ENCODE results near the gene HRNR. TPM values are rescaled to one million over a fixed set of nuclear protein-coding genes. Genes with fewer than 3 reads are reported as not detected.
"Not testable (repeated sequence)": the region's sequence is repeated elsewhere in the genome, so short reads cannot be mapped to it uniquely, and the experiment has no call there.

HRNR gene
- total RNA-seq, 4 donors from 2014 or later = not detected

- TF ChIP-seq POLR2AphosphoS5 (IDR thresholded peaks at IDR 0.05) (no peak), POLR2A (IDR thresholded peaks at IDR 0.05) (no peak), CTCF (IDR thresholded peaks at IDR 0.05) (no peak), EP300 (IDR thresholded peaks at IDR 0.05; ENCODE audit: low read depth) (no peak)
- H3K9me3 ChIP-seq = no peaks in the 10 kb centered on the region
- intact Hi-C loops (cut with DNase I; ENCODE audit: low total_unique reads) = no loop called here
- H3K4me3 ChIP-seq = no peak overlapping the region
- H3K27me3 ChIP-seq = no peaks in the 10 kb centered on the region
- no peak overlapping the region for H3K27ac ChIP-seq
- in situ Hi-C loops (cut with MboI; ENCODE audit: low pct_ligation_motif_present in 1 of 4, low pct_unique_long_range_greater_than_20kb in 1 of 4, low sequenced_read_pairs in 3 of 4) = no loop called here
- H3K4me1 ChIP-seq = no peaks in the 10 kb centered on the region
- 20 to 52% methylated on average over 1 to 3 of the region's 3 CpGs for WGBS, 2 donors (ENCODE audit: low coverage in 1 of 2)
- no peak for DNase-seq
- H3K36me3 ChIP-seq = no peaks in the 10 kb centered on the region
These were observed 1.7 kb upstream of the HRNR start for GRCh38 chr1:152225678-152226077.

GRCh38 chr1:152220166-152221163 lies 3.5 kb downstream of the HRNR start:
- Histone ChIP-seq H3K27me3 (no peaks in the 10 kb centered on the region), H3K4me1 (no peaks in the 10 kb centered on the region), H3K36me3 (no peaks in the 10 kb centered on the region), H3K9me3 (no peaks in the 10 kb centered on the region), H3K4me3 (no peak overlapping the region), H3K27ac (no peak overlapping the region)
- WGBS, 2 donors (ENCODE audit: low coverage in 1 of 2) = 87% methylated on average over 30 of the region's 30 CpGs; no CpG with 5 or more reads in 1 of the 2 donors
- TF ChIP-seq POLR2AphosphoS5 (IDR thresholded peaks at IDR 0.05) (no peak), EP300 (IDR thresholded peaks at IDR 0.05; ENCODE audit: low read depth) (no peak), CTCF (IDR thresholded peaks at IDR 0.05) (no peak), POLR2A (IDR thresholded peaks at IDR 0.05) (no peak)
- in situ Hi-C loops (cut with MboI; ENCODE audit: low pct_ligation_motif_present in 1 of 4, low pct_unique_long_range_greater_than_20kb in 1 of 4, low sequenced_read_pairs in 3 of 4) = no loop called here
- intact Hi-C loops (cut with DNase I; ENCODE audit: low total_unique reads) = no loop called here
- no peak for DNase-seq

GRCh38 chr1:152219438-152219837 lies 4.6 kb downstream of the HRNR start:
- intact Hi-C loops (cut with DNase I; ENCODE audit: low total_unique reads) = not testable (repeated sequence)
- 85% methylated on average over 12 of the region's 14 CpGs; no CpG with 5 or more reads in 1 of the 2 donors for WGBS, 2 donors (ENCODE audit: low coverage in 1 of 2)

GRCh38 chr1:152218762-152219436 lies 5.1 kb downstream of the HRNR start:
- 90% methylated on average over 24 of the region's 24 CpGs; no CpG with 5 or more reads in 1 of the 2 donors for WGBS, 2 donors (ENCODE audit: low coverage in 1 of 2)
- Histone ChIP-seq H3K36me3 (no peaks in the 10 kb centered on the region), H3K27me3 (no peaks in the 10 kb centered on the region), H3K4me1 (no peaks in the 10 kb centered on the region), H3K9me3 (no peaks in the 10 kb centered on the region), H3K4me3 (no peak overlapping the region), H3K27ac (no peak overlapping the region)
- intact Hi-C loops (cut with DNase I; ENCODE audit: low total_unique reads) = no loop called here
- in situ Hi-C loops (cut with MboI; ENCODE audit: low pct_ligation_motif_present in 1 of 4, low pct_unique_long_range_greater_than_20kb in 1 of 4, low sequenced_read_pairs in 3 of 4) = no loop called here
- TF ChIP-seq EP300 (IDR thresholded peaks at IDR 0.05; ENCODE audit: low read depth) = no peak
- DNase-seq = no peak

More at GRCh38 chr1:152219438-152219837, 4.6 kb downstream of the HRNR start:
- in situ Hi-C loops (cut with MboI; ENCODE audit: low pct_ligation_motif_present in 1 of 4, low pct_unique_long_range_greater_than_20kb in 1 of 4, low sequenced_read_pairs in 3 of 4); H3K27ac ChIP-seq; H3K9me3 ChIP-seq; H3K36me3 ChIP-seq; DNase-seq; H3K4me1 ChIP-seq; H3K4me3 ChIP-seq; H3K27me3 ChIP-seq: not testable (repeated sequence)

GRCh38 chr1:152215604-152216003 lies 8.4 kb downstream of the HRNR start:
- 83 to 89% methylated on average over 1 to 12 of the region's 13 CpGs for WGBS, 2 donors (ENCODE audit: low coverage in 1 of 2)

GRCh38 chr1:152214911-152215310 lies 9.1 kb downstream of the HRNR start:
- H3K4me3 ChIP-seq; H3K4me1 ChIP-seq; intact Hi-C loops (cut with DNase I; ENCODE audit: low total_unique reads); H3K9me3 ChIP-seq; in situ Hi-C loops (cut with MboI; ENCODE audit: low pct_ligation_motif_present in 1 of 4, low pct_unique_long_range_greater_than_20kb in 1 of 4, low sequenced_read_pairs in 3 of 4); DNase-seq; H3K36me3 ChIP-seq; H3K27me3 ChIP-seq; H3K27ac ChIP-seq: not testable (repeated sequence)
- no CpG with 5 or more reads among the region's 21 CpGs for WGBS, 2 donors (ENCODE audit: low coverage in 1 of 2)

More at GRCh38 chr1:152215604-152216003, 8.4 kb downstream of the HRNR start:
- H3K4me3 ChIP-seq; intact Hi-C loops (cut with DNase I; ENCODE audit: low total_unique reads); H3K27ac ChIP-seq; H3K9me3 ChIP-seq; DNase-seq; H3K4me1 ChIP-seq; H3K36me3 ChIP-seq; H3K27me3 ChIP-seq; in situ Hi-C loops (cut with MboI; ENCODE audit: low pct_ligation_motif_present in 1 of 4, low pct_unique_long_range_greater_than_20kb in 1 of 4, low sequenced_read_pairs in 3 of 4): not testable (repeated sequence)

Measured in transverse colon (tissue), 4 donors.